H1 (cell line): ENCODE measurements around the gene INIP. TPM values are rescaled to one million over a fixed set of nuclear protein-coding genes. Genes with fewer than 3 reads are reported as not detected.
A peak's percentile ranks its signal among the peaks of the same experiment; 100 is the strongest.

ENCODE experiments used
- BCL11A ChIP-seq, 2 experiments: IDR thresholded peaks; one replicate each; pipeline ENCODE4 v1.6.1; 2011; ENCODE audit warnings: low read depth in 2 of 2, low read length in 2 of 2, mild to moderate bottlenecking in 2 of 2
- CREB1 ChIP-seq: IDR thresholded peaks from 2 replicates; pipeline ENCODE4 v1.6.1; 2012; ENCODE audit warnings: inconsistent platforms
- EP300 ChIP-seq, 2 experiments: IDR thresholded peaks; 1 replicate in 1 of 2; 2 replicates in 1 of 2; pipeline ENCODE4 v1.6.1; 2011 to 2012; ENCODE audit warnings: low read depth in 2 of 2, low read length in 2 of 2, mild to moderate bottlenecking in 2 of 2, borderline replicate concordance in 1 of 2, inconsistent platforms in 1 of 2, moderate library complexity in 1 of 2
- EZH2 ChIP-seq: fragments of 200-600 bp; sonication (generic); IDR thresholded peaks from 2 replicates; pipeline ENCODE4 v1.7.1; 2012; ENCODE audit warnings: low read depth, mild to moderate bottlenecking, moderate library complexity, low read length, inconsistent platforms; ENCODE audit not compliant: severe bottlenecking
- HDAC6 ChIP-seq: IDR thresholded peaks from one replicate; pipeline ENCODE4 v1.7.1; 2012; ENCODE audit warnings: low read depth, mild to moderate bottlenecking, inconsistent platforms, low read length, moderate library complexity
- KDM4A ChIP-seq: IDR thresholded peaks from one replicate; pipeline ENCODE4 v1.7.1; 2012; ENCODE audit warnings: low read depth, mild to moderate bottlenecking, moderate library complexity, low read length, inconsistent platforms; ENCODE audit not compliant: severe bottlenecking
- PHF8 ChIP-seq: fragments of 200-600 bp; sonication (generic); conservative IDR thresholded peaks from 2 replicates; pipeline ENCODE4 v1.7.1; 2012; ENCODE audit warnings: low read depth, mild to moderate bottlenecking, inconsistent platforms, low read length, moderate library complexity
- POLR2A ChIP-seq, 2 experiments: IDR thresholded peaks; 1 replicate in 1 of 2; 2 replicates in 1 of 2; pipeline ENCODE4 v1.6.1; 2011; ENCODE audit warnings: low read depth in 2 of 2, low read length in 2 of 2, mild to moderate bottlenecking in 2 of 2; ENCODE audit errors: control extremely low read depth in 1 of 2
- POU5F1 ChIP-seq: IDR thresholded peaks from 2 replicates; pipeline ENCODE4 v1.6.1; 2011; ENCODE audit warnings: low read depth, mild to moderate bottlenecking, low read length, moderate library complexity
- RAD21 ChIP-seq, 2 experiments: IDR thresholded peaks in 1 of 2; conservative IDR thresholded peaks in 1 of 2; 2 replicates each; pipeline ENCODE4 v1.6.1; 2011; ENCODE audit warnings: low read depth in 2 of 2, low read length in 2 of 2, improper control_type of control experiment in 1 of 2, inconsistent platforms in 1 of 2, mild to moderate bottlenecking in 1 of 2, moderate library complexity in 1 of 2
- RNF2 ChIP-seq: fragments of 200-900, 300-1000 bp; sonication (generic); IDR thresholded peaks from 2 replicates; pipeline ENCODE4 v1.7.1; 2016; ENCODE audit warnings: borderline replicate concordance, low read depth, mild to moderate bottlenecking, antibody characterized with exemption, low read length; ENCODE audit not compliant: poor library complexity, severe bottlenecking; ENCODE audit errors: missing control alignments
- SAP30 ChIP-seq: fragments of 300-600 bp; sonication (generic); IDR thresholded peaks from 2 replicates; pipeline ENCODE4 v1.7.1; 2012; ENCODE audit warnings: low read length, moderate library complexity, mild to moderate bottlenecking, inconsistent platforms; ENCODE audit not compliant: insufficient read depth, insufficient replicate concordance
- SIN3A ChIP-seq, 2 experiments: IDR thresholded peaks in 1 of 2; conservative IDR thresholded peaks in 1 of 2; 2 replicates each; pipeline ENCODE4 v1.6.1; 2011 to 2012; ENCODE audit warnings: low read length in 2 of 2, improper control_type of control experiment in 1 of 2, low read depth in 1 of 2, mild to moderate bottlenecking in 1 of 2
- SP1 ChIP-seq: IDR thresholded peaks from 2 replicates; pipeline ENCODE4 v1.6.1; 2011; ENCODE audit warnings: low read depth, low read length
- SRF ChIP-seq: IDR thresholded peaks from 2 replicates; pipeline ENCODE4 v1.6.1; 2011; ENCODE audit warnings: mild to moderate bottlenecking, low read depth, low read length, moderate library complexity
- TCF12 ChIP-seq: IDR thresholded peaks from 2 replicates; pipeline ENCODE4 v1.6.1; 2011; ENCODE audit warnings: low read depth, mild to moderate bottlenecking, low read length
- polyA plus RNA-seq, 7 experiments: library from polyadenylated mRNA; depleted of rRNA in 3 of 7; stranded (reverse) in 5 of 7; unstranded in 2 of 7; fragments of >200 nt in 5 of 7; fragments of 200-250 nt in 2 of 7; gene quantifications; 1 replicate in 5 of 7; 2 replicates in 1 of 7; 4 replicates in 1 of 7; pipeline versions ENCODE4 v1.2.1 to v1.2.3, GENCODE V29; 2011 to 2013; ENCODE audit warnings: missing spikeins in 2 of 7, mixed read lengths in 2 of 7
- total RNA-seq: library from RNA; stranded (reverse); fragmentation: NEBNext Ultra II Directional; extraction: Animal tissue kit (Norgen Biotek cat#: 25700); gene quantifications from 2 replicates; pipeline ENCODE4 v1.2.1, GENCODE V29; 2021
- TF ChIP-seq, protein P1 (sequence below): IDR thresholded peaks from 2 replicates; pipeline ENCODE4 v1.6.1; 2012; ENCODE audit warnings: low read length, inconsistent platforms
- TF ChIP-seq, protein P2 (sequence below), 3 experiments: IDR thresholded peaks; 1 replicate in 2 of 3; 2 replicates in 1 of 3; pipeline versions ENCODE4 v1.5.1 to v1.6.1; 2011; ENCODE audit warnings: low read length in 3 of 3, mild to moderate bottlenecking in 3 of 3, inconsistent platforms in 2 of 3, low read depth in 1 of 3, moderate library complexity in 1 of 3; ENCODE audit not compliant: insufficient read depth in 1 of 3; ENCODE audit errors: control extremely low read depth in 1 of 3

The INIP gene
- total and polyA plus RNA-seq, 2 of the 8 experiments (the other 6 are each of a cell fraction or from before 2014, with no cell fraction given): 10.7 to 18.3 TPM

DNA sequence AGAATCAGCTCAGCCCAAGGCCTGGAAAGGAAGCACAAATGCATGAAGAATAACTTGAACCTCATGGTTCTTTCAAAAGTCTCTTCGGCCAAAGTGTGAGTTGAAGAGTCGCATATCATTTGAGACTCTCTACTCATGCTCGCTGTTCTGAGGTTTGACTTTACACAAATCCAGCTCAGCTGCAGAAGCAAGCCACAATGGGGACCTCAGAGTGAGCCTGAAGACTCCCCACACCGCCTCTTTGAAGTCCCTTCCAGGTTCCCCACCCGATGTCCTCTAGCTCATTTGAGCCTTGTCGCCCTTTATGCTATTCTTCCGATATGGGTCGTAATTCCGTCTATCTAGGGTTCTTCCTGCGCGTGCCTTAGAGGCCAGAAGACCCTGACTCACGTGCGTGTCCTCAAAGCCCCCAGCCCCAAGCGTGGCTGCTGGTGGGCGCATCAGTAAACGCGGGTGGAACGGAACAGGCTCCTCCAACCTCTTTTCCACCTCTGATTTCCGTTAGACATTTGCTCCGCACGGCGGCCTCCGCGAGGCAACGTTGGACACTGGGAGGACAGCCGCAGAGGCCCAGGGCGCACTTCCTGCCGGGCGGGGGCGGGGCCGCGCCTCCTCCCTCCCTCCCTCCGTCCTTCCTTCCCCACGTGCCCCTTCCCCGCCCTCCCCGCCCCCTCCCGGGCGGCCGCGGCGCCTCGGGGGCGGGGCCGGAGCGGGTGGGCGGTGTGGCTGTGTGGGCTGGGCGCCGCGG, 32.3 kb upstream of the INIP start, which contains the start of gene SNX30 (continued):
- TF ChIP-seq RNF2: no peak
- TF ChIP-seq CREB1: peak; percentile 24; the same call in 1 of the 2 replicates
- TF ChIP-seq SIN3A (conservative IDR thresholded peaks at IDR 0.05 in 1 of 2, IDR thresholded peaks at IDR 0.05 in 1 of 2; ENCODE audit: low read depth in 1 of 2, low read length in 2 of 2): no peak
- TF ChIP-seq SP1: no peak
- no peak for TF ChIP-seq EP300 (IDR thresholded peaks at IDR 0.05; ENCODE audit: borderline replicate concordance in 1 of 2, low read depth in 2 of 2, low read length in 2 of 2)
- no peak; a peak in 1 of 3 replicates for TF ChIP-seq POLR2A (IDR thresholded peaks at IDR 0.05; ENCODE audit: control extremely low read depth in 1 of 2, low read depth in 2 of 2, low read length in 2 of 2)
- TF ChIP-seq RAD21 (IDR thresholded peaks at IDR 0.05 in 1 of 2, conservative IDR thresholded peaks at IDR 0.05 in 1 of 2; ENCODE audit: low read depth in 2 of 2, low read length in 2 of 2): no peak; a peak in 1 of 4 replicates
- no peak for TF ChIP-seq SRF
- no peak for TF ChIP-seq BCL11A (IDR thresholded peaks at IDR 0.05; ENCODE audit: low read depth in 2 of 2, low read length in 2 of 2)
- TF ChIP-seq HDAC6: no peak
- TF ChIP-seq TCF12: no peak
- TF ChIP-seq, protein P1, sequence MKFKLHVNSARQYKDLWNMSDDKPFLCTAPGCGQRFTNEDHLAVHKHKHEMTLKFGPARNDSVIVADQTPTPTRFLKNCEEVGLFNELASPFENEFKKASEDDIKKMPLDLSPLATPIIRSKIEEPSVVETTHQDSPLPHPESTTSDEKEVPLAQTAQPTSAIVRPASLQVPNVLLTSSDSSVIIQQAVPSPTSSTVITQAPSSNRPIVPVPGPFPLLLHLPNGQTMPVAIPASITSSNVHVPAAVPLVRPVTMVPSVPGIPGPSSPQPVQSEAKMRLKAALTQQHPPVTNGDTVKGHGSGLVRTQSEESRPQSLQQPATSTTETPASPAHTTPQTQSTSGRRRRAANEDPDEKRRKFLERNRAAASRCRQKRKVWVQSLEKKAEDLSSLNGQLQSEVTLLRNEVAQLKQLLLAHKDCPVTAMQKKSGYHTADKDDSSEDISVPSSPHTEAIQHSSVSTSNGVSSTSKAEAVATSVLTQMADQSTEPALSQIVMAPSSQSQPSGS: no peak
- TF ChIP-seq SAP30: no peak
- TF ChIP-seq KDM4A: peak; percentile 84
- no peak; the same call in none of the 2 replicates for TF ChIP-seq PHF8
- TF ChIP-seq EZH2: no peak
- TF ChIP-seq, protein P2, sequence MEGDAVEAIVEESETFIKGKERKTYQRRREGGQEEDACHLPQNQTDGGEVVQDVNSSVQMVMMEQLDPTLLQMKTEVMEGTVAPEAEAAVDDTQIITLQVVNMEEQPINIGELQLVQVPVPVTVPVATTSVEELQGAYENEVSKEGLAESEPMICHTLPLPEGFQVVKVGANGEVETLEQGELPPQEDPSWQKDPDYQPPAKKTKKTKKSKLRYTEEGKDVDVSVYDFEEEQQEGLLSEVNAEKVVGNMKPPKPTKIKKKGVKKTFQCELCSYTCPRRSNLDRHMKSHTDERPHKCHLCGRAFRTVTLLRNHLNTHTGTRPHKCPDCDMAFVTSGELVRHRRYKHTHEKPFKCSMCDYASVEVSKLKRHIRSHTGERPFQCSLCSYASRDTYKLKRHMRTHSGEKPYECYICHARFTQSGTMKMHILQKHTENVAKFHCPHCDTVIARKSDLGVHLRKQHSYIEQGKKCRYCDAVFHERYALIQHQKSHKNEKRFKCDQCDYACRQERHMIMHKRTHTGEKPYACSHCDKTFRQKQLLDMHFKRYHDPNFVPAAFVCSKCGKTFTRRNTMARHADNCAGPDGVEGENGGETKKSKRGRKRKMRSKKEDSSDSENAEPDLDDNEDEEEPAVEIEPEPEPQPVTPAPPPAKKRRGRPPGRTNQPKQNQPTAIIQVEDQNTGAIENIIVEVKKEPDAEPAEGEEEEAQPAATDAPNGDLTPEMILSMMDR (IDR thresholded peaks at IDR 0.05; ENCODE audit: control extremely low read depth in 1 of 3, insufficient read depth in 1 of 3, low read depth in 1 of 3, low read length in 3 of 3): no peak
- TF ChIP-seq POU5F1: no peak
